GM18499 (cell line): ENCODE results near the gene HMMR.
"Not testable (repeated sequence)": the region's sequence is repeated elsewhere in the genome, so short reads cannot be mapped to it uniquely, and the experiment has no call there.

Experiments
- ATAC-seq: cut with Tn5 transposase; IDR thresholded peaks from one replicate; pipeline ENCODE4 v1.9.1; 2021; ENCODE audit warnings: moderate number of reproducible peaks; ENCODE audit not compliant: insufficient read depth, unreplicated experiment

Gene HMMR

GRCh38 chr5:163460562-163461171 is at the start of gene HMMR:
Gene HMMR (plus strand): TSS chr5:163460632. CDS start chr5:163460693, 61 bp downstream.
- ATAC-seq, result no peak

- ATAC-seq, result not testable (repeated sequence)
These were observed 44.8 kb upstream of the HMMR start for GRCh38 chr5:163415673-163416072.

- no peak for ATAC-seq
These were observed 35.6 kb upstream of the HMMR start for GRCh38 chr5:163424836-163425235.

- not testable (repeated sequence) for ATAC-seq
These were observed 34.3 kb upstream of the HMMR start for GRCh38 chr5:163426128-163426527.

- ATAC-seq, result no peak
These were observed 27.9 kb upstream of the HMMR start for GRCh38 chr5:163432544-163432943.

- ATAC-seq, result no peak
These were observed 27.2 kb upstream of the HMMR start for GRCh38 chr5:163433271-163433670.

GRCh38 chr5:163434401-163434866 is 26.0 kb upstream of the HMMR start:
- no peak for ATAC-seq

- no peak for ATAC-seq
These were observed 23.9 kb upstream of the HMMR start for GRCh38 chr5:163436515-163436914.

GRCh38 chr5:163437011-163437308 is 23.5 kb upstream of the HMMR start:
- no peak for ATAC-seq

GRCh38 chr5:163437309-163438182 is 22.9 kb upstream of the HMMR start, which contains the start of gene CCNG1:
Gene CCNG1 (plus strand): TSS chr5:163437595. CDS start chr5:163439257, 1,662 bp downstream.
- ATAC-seq, result peak; percentile 94

- no peak for ATAC-seq
These were observed 21.4 kb upstream of the HMMR start for GRCh38 chr5:163439092-163439425.

- ATAC-seq, result no peak
These were observed 19.5 kb upstream of the HMMR start for GRCh38 chr5:163440954-163441353.

- ATAC-seq, result no peak
These were observed 15.9 kb upstream of the HMMR start for GRCh38 chr5:163444526-163444925.

- no peak for ATAC-seq
These were observed 15.1 kb upstream of the HMMR start for GRCh38 chr5:163445345-163445744.

GRCh38 chr5:163447191-163447590 is 13.2 kb upstream of the HMMR start:
- no peak for ATAC-seq

GRCh38 chr5:163447875-163448274 is 12.6 kb upstream of the HMMR start:
- no peak for ATAC-seq

- no peak for ATAC-seq
These were observed 11.9 kb upstream of the HMMR start for GRCh38 chr5:163448491-163448890.

GRCh38 chr5:163451489-163451888 is 8.9 kb upstream of the HMMR start:
- no peak for ATAC-seq

- no peak for ATAC-seq
These were observed 6.7 kb upstream of the HMMR start for GRCh38 chr5:163453705-163454104.

- ATAC-seq, result not testable (repeated sequence)
These were observed 5.0 kb upstream of the HMMR start for GRCh38 chr5:163455406-163455805.

GRCh38 chr5:163456029-163456589 is 4.3 kb upstream of the HMMR start:
- no peak for ATAC-seq
